PC-3 (cell line): ENCODE measurements around the gene UBXN10.

Experiments used
- EZH2 ChIP-seq: fragments of 300-600 bp; sonication (generic); IDR thresholded peaks from one replicate; pipeline ENCODE4 v1.6.1; 2017; ENCODE audit warnings: antibody characterized with exemption, mild to moderate bottlenecking, low read length; ENCODE audit not compliant: unreplicated experiment
- EZH2phosphoT487 ChIP-seq: fragments of 300-600 bp; sonication (generic); IDR thresholded peaks from 2 replicates; pipeline ENCODE4 v1.6.1; 2018; ENCODE audit warnings: mild to moderate bottlenecking, antibody characterized with exemption, low read length, borderline replicate concordance
- TF ChIP-seq, protein P1 (sequence below): fragments of 300-600 bp; sonication (generic); conservative IDR thresholded peaks from 2 replicates; pipeline ENCODE4 v1.5.1; 2017; ENCODE audit warnings: antibody characterized with exemption, low read depth, mild to moderate bottlenecking, low read length

DNA sequence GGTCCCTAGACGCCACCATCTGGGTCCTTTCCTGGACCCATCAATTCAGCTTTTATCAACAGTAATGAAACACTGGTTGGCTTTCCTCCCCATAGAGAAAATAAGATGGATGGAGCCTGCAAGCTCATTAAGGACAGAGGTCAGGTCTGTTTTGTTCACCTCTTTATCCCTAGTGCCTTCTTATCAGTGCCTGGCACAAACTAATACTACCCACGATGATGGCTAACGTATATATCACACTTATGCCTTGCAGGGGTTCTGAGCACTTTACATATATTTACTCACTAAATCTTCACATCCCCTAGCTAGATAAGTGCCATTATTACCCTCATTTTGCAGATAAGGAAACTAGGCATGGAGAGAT lies 5.1 kb upstream of the UBXN10 start:
- TF ChIP-seq EZH2 (no peak), EZH2phosphoT487 (no peak)
- TF ChIP-seq, protein P1, sequence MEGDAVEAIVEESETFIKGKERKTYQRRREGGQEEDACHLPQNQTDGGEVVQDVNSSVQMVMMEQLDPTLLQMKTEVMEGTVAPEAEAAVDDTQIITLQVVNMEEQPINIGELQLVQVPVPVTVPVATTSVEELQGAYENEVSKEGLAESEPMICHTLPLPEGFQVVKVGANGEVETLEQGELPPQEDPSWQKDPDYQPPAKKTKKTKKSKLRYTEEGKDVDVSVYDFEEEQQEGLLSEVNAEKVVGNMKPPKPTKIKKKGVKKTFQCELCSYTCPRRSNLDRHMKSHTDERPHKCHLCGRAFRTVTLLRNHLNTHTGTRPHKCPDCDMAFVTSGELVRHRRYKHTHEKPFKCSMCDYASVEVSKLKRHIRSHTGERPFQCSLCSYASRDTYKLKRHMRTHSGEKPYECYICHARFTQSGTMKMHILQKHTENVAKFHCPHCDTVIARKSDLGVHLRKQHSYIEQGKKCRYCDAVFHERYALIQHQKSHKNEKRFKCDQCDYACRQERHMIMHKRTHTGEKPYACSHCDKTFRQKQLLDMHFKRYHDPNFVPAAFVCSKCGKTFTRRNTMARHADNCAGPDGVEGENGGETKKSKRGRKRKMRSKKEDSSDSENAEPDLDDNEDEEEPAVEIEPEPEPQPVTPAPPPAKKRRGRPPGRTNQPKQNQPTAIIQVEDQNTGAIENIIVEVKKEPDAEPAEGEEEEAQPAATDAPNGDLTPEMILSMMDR = no peak
